Smooth muscle cell (in vitro differentiated cells): ENCODE data around the gene RMDN2. TPM values are rescaled to one million over a fixed set of nuclear protein-coding genes. Genes with fewer than 3 reads are reported as not detected.

ENCODE experiments used
- DNase-seq: peaks from one replicate; lab custom pipeline; 2025; ENCODE audit not compliant: unreplicated experiment; lab: John Stamatoyannopoulos, UW
- H2AFZ ChIP-seq: fragments of 200-600 bp; sonication (generic); 2 replicates; pipeline ENCODE4 v1.6.0; 2016; ENCODE audit warnings: antibody characterized with exemption, low read depth, mild to moderate bottlenecking
- H3F3A ChIP-seq: fragments of 200-600 bp; sonication (generic); 2 replicates; pipeline ENCODE4 v1.6.0; 2017; ENCODE audit warnings: antibody characterized with exemption, low read depth
- H3K27ac ChIP-seq: fragments of 200-600 bp; sonication (generic); 2 replicates; pipeline ENCODE4 v1.5.1; 2016; ENCODE audit warnings: low read depth, mild to moderate bottlenecking
- H3K27me3 ChIP-seq: fragments of 200-600 bp; sonication (generic); 2 replicates; pipeline ENCODE4 v1.6.1; 2016; ENCODE audit warnings: low read depth, mild to moderate bottlenecking
- H3K36me3 ChIP-seq: fragments of 200-600 bp; sonication (generic); 2 replicates; pipeline ENCODE4 v1.5.1; 2016; ENCODE audit warnings: low read depth
- H3K4me1 ChIP-seq: fragments of 200-600 bp; sonication (generic); 2 replicates; pipeline ENCODE4 v1.5.1; 2016; ENCODE audit warnings: low read depth
- H3K4me2 ChIP-seq: fragments of 200-600 bp; sonication (generic); 2 replicates; pipeline ENCODE4 v1.6.0; 2016; ENCODE audit warnings: mild to moderate bottlenecking
- H3K4me3 ChIP-seq: fragments of 200-600 bp; sonication (generic); 2 replicates; pipeline ENCODE4 v1.5.1; 2016; ENCODE audit warnings: mild to moderate bottlenecking
- H3K79me2 ChIP-seq: fragments of 200-600 bp; sonication (generic); 2 replicates; pipeline ENCODE4 v1.6.0; 2016; ENCODE audit warnings: low read depth, mild to moderate bottlenecking
- H3K9ac ChIP-seq: fragments of 200-600 bp; sonication (generic); 2 replicates; pipeline ENCODE4 v1.6.0; 2016; ENCODE audit warnings: low read depth
- H3K9me3 ChIP-seq: fragments of 200-600 bp; sonication (generic); replicated peaks from 2 replicates; pipeline ENCODE4 v1.5.1; 2016; ENCODE audit warnings: low read depth
- H4K20me1 ChIP-seq: fragments of 200-600 bp; sonication (generic); 2 replicates; pipeline ENCODE4 v1.6.0; 2016; ENCODE audit warnings: low read depth
- CTCF ChIP-seq: fragments of 200-600 bp; sonication (generic); IDR thresholded peaks from 2 replicates; pipeline ENCODE4 v1.5.1; 2017; ENCODE audit warnings: borderline replicate concordance, mild to moderate bottlenecking, antibody characterized with exemption; ENCODE audit not compliant: insufficient read depth, poor library complexity, severe bottlenecking
- WGBS: methylation state at CpG from one replicate; pipeline ENCODE4 v1.1.7; 2016; ENCODE audit warnings: low lambda C conversion rate; 5-methylcytosine and 5-hydroxymethylcytosine counted together
- polyA plus RNA-seq: library from polyadenylated mRNA; unstranded; fragments of >200 nt; fragmentation: Nextera tagmentation; extraction: Ambion mirVana; gene quantifications from 2 replicates; pipeline ENCODE4 v1.2.1, GENCODE V29; 2016
- total RNA-seq: library from RNA; depleted of rRNA; stranded (reverse); fragments of >200 nt; gene quantifications from 2 replicates; pipeline ENCODE4 v1.2.3, GENCODE V29; 2014

RMDN2 gene
- total and polyA plus RNA-seq, 2 experiments from 2014 or later: 5.0 to 5.6 TPM

- Histone ChIP-seq H3K79me2 (no peaks in the 10 kb centered on the region), H3K36me3 (no peaks in the 10 kb centered on the region), H4K20me1 (no peaks in the 10 kb centered on the region), H3K27me3 (no peaks in the 10 kb centered on the region), H3K4me1 (no peaks in the 10 kb centered on the region), H3K9ac (no peak overlapping the region), H3F3A (no peaks in the 10 kb centered on the region), H2AFZ (no peak overlapping the region), H3K27ac (no peak overlapping the region), H3K4me3 (no peak overlapping the region), H3K4me2 (no peak overlapping the region), H3K9me3 (no peaks in the 10 kb centered on the region)
- 98% methylated on average over 3 of the region's 3 CpGs for WGBS
- DNase-seq: no peak
- no peak for TF ChIP-seq CTCF
Observed at GRCh38 chr2:37966326-37966725, 41.2 kb downstream of the RMDN2 start.

DNA sequence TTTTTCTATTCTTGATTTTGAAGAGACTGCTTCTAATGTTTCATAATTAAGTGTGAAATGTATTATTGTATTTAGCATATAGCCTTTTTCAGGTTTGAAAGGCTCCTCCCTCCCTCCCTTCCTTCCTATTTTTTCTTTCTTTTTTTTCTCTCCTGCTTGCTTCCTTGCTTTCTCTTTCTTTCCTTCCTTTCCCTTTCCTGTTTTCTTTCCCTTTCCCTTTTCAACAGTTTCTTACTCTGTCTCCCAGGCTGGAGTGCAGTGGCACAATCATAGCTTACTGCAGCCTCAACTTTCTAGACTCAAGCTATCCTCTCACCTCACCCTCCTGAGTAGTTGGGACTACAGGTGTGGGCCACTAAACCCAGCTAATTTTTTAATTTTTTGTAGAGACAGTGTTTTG lies 44.6 kb downstream of the RMDN2 start:
- Histone ChIP-seq H3F3A (no peaks in the 10 kb centered on the region), H3K27ac (no peak overlapping the region), H3K79me2 (no peaks in the 10 kb centered on the region), H3K9me3 (no peaks in the 10 kb centered on the region), H3K27me3 (no peaks in the 10 kb centered on the region), H2AFZ (no peak overlapping the region), H3K36me3 (no peaks in the 10 kb centered on the region), H3K9ac (no peak overlapping the region), H3K4me1 (no peaks in the 10 kb centered on the region), H3K4me3 (no peak overlapping the region), H3K4me2 (no peak overlapping the region), H4K20me1 (no peaks in the 10 kb centered on the region)
- TF ChIP-seq CTCF: no peak
- DNase-seq: no peak

GRCh38 chr2:37971971-37972370 lies 46.9 kb downstream of the RMDN2 start:
- Histone ChIP-seq H3K4me3 (no peak overlapping the region), H3K9me3 (no peaks in the 10 kb centered on the region), H3K9ac (no peak overlapping the region), H3K27ac (no peak overlapping the region), H3K27me3 (no peaks in the 10 kb centered on the region), H4K20me1 (no peaks in the 10 kb centered on the region), H3K4me2 (no peak overlapping the region), H3K79me2 (no peaks in the 10 kb centered on the region), H3F3A (no peaks in the 10 kb centered on the region), H3K36me3 (no peaks in the 10 kb centered on the region), H3K4me1 (no peaks in the 10 kb centered on the region), H2AFZ (no peak overlapping the region)
- no peak for DNase-seq
- TF ChIP-seq CTCF: no peak
- 92% methylated on average over 1 of the region's 1 CpG for WGBS

GRCh38 chr2:37973615-37974353 lies 48.7 kb downstream of the RMDN2 start:
- no peaks in the 10 kb centered on the region for H3K79me2 ChIP-seq
- H3K4me3 ChIP-seq: no peak overlapping the region
- 80% methylated on average over 15 of the region's 15 CpGs for WGBS
- H3F3A ChIP-seq: no peaks in the 10 kb centered on the region
- H3K4me1 ChIP-seq: no peaks in the 10 kb centered on the region
- H2AFZ ChIP-seq: no peak overlapping the region
- H3K27ac ChIP-seq: no peak overlapping the region
- TF ChIP-seq CTCF: no peak
- no peaks in the 10 kb centered on the region for H3K9me3 ChIP-seq
- no peak for DNase-seq
- no peak overlapping the region for H3K4me2 ChIP-seq
- H3K27me3 ChIP-seq: no peaks in the 10 kb centered on the region
- H3K36me3 ChIP-seq: no peaks in the 10 kb centered on the region
- no peak overlapping the region for H3K9ac ChIP-seq
- H4K20me1 ChIP-seq: no peaks in the 10 kb centered on the region
